GM13977 (cell line): ENCODE data around the gene BCL11B.

Source experiments
- DNase-seq: peaks from one replicate; pipeline ENCODE4 v3.0.0; 2012; ENCODE audit warnings: low spot score
- CTCF ChIP-seq: IDR thresholded peaks from 2 replicates; pipeline ENCODE4 v1.5.1; 2012; ENCODE audit warnings: mild to moderate bottlenecking, control low read depth; ENCODE audit not compliant: insufficient read depth; ENCODE audit errors: extremely low read depth, missing control alignments
- in situ Hi-C: fragments of 300-500 bp; cut with MboI; formaldehyde crosslinking; loops from one replicate; pipeline ENCODE4 v1.12.0; 2022; ENCODE audit warnings: low sequenced_read_pairs, low pct_unique_long_range_greater_than_20kb, mixed read lengths, inconsistent platforms; ENCODE audit not compliant: unreplicated experiment

BCL11B gene

GRCh38 chr14:99271951-99272631 lies at the start of gene BCL11B:
Gene BCL11B, minus strand, starts transcription at chr14:99272197. Its CDS starts 979 bp downstream, at chr14:99271218.
- peak; percentile 47 for TF ChIP-seq CTCF
- peak; percentile 86 for DNase-seq
- in situ Hi-C loops = no loop called here

GRCh38 chr14:99321236-99321925 lies 49.4 kb upstream of the BCL11B start:
- DNase-seq = no peak
- in situ Hi-C loops = no loop called here
- no peak for TF ChIP-seq CTCF

- in situ Hi-C loops = no loop called here
- peak; percentile 13 for DNase-seq
- no peak for TF ChIP-seq CTCF
These were observed 48.7 kb upstream of the BCL11B start for GRCh38 chr14:99320621-99321235.

GRCh38 chr14:99320105-99320572 lies 48.1 kb upstream of the BCL11B start:
- in situ Hi-C loops = no loop called here
- peak; percentile 82 for TF ChIP-seq CTCF
- peak; percentile 87 for DNase-seq

- in situ Hi-C loops = no loop called here
- no peak for TF ChIP-seq CTCF
- peak; percentile 12 for DNase-seq
These were observed 46.9 kb upstream of the BCL11B start for GRCh38 chr14:99318959-99319295.

- in situ Hi-C loops = no loop called here
- no peak for TF ChIP-seq CTCF
- DNase-seq = peak; percentile 5
These were observed 46.3 kb upstream of the BCL11B start for GRCh38 chr14:99318091-99318958.
